Amniotic stem cell (primary cell): Measurements from ENCODE around the gene BUB1.
"Not testable (repeated sequence)": the region's sequence is repeated elsewhere in the genome, so short reads cannot be mapped to it uniquely, and the experiment has no call there.

Experiments
- DNase-seq: peaks from one replicate; lab custom pipeline; 2025; lab: John Stamatoyannopoulos, UW

The BUB1 gene

DNA sequence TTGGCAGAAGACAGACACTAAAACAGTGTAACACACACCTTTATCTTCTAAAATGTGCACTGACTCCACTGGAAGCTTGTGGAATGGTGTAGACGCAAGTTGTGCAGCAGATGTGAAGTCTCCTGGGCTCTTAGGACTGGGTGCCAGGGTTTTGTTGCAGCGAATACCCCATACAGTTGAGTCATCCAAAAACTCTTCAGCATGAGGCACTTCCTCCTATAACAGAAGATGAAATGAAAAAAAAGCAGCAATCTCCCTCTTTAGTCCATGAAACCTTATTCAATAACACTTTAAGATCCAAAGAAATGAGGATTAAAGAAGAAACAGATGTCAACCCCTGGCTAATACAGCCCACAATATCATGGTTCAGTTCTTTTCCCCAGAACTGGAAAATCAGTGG lies 22.2 kb downstream of the BUB1 start:
- no peak for DNase-seq

DNA sequence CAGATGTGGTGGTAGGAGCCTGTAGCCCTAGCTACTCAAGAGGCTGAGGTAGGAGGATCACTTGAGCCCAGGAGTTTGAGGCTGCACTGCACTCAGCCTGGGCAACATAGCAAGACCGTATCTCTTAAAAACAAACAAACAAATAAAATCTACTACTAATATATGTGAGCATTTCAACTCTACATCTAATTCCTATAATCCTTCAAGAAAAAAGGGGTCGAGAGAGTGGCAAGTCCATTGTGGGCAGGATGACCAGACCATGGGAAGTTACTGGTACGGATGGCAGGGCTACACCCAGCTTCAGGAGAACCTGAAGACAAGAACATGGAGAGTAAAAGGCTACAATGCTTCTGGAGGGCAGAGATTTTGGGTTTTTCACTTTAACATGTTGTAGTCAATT lies 24.0 kb downstream of the BUB1 start:
- DNase-seq = no peak

GRCh38 chr2:110650346-110650745 lies 27.5 kb downstream of the BUB1 start:
- no peak for DNase-seq

- no peak for DNase-seq
These were observed 30.1 kb downstream of the BUB1 start for GRCh38 chr2:110647777-110648176.

GRCh38 chr2:110645616-110646015 lies 32.2 kb downstream of the BUB1 start:
- DNase-seq = no peak

DNA sequence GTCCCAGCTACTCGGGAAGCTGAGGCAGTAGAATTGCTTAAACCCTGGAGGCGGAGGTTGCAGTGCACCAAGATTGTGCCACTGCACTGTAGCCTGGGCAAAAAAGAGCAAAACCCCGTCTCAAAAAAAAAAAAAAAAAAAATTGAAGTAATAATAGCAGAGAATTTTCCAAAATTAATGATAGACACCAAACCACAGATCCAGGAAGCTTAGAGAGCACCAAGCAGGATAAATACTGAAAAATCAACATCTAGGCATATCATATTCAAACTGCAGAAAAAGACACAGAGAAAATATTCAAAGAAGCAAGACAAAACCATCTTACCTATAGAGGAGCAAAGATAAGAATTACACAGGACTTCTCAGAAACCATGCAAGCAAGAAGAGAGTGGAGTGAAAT lies 33.5 kb downstream of the BUB1 start:
- DNase-seq = no peak

- no peak for DNase-seq
These were observed 35.5 kb downstream of the BUB1 start for GRCh38 chr2:110642360-110642759.

GRCh38 chr2:110639972-110640371 lies 37.9 kb downstream of the BUB1 start:
- DNase-seq = no peak

- DNase-seq = no peak
These were observed 38.7 kb downstream of the BUB1 start for GRCh38 chr2:110638952-110639695.

GRCh38 chr2:110638004-110638403 lies 39.9 kb downstream of the BUB1 start:
- DNase-seq = no peak

GRCh38 chr2:110637093-110637492 lies 40.8 kb downstream of the BUB1 start:
- no peak for DNase-seq

DNA sequence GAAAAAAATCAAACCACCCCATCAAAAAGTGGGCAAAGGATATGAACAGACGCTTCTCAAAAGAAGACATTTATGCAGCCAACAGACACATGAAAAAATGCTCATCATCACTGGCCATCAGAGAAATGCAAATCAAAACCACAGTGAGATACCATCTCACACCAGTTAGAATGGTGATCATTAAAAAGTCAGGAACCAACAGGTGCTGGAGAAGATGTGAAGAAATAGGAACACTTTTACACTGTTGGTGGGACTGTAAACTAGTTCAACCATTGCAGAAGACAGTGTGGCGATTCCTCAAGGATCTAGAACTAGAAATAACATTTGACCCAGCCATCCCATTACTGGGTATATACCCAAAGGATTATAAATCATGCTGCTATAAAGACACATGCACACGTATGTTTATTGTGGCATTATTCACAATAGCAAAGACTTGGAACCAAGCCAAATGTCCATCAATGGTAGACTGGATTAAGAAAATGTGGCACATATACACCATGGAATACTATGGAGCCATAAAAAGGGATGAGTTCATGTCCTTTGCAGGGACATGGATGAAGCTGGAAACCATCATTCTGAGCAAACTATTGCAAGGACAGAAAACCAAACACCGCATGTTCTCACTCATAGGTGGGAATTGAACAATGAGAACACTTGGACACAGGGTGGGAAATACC lies 41.8 kb downstream of the BUB1 start:
- DNase-seq = not testable (repeated sequence)

- not testable (repeated sequence) for DNase-seq
These were observed 50.5 kb downstream of the BUB1 start for GRCh38 chr2:110627348-110627747.

- not testable (repeated sequence) for DNase-seq
These were observed 58.4 kb downstream of the BUB1 start for GRCh38 chr2:110619326-110619939.

- not testable (repeated sequence) for DNase-seq
These were observed 63.9 kb downstream of the BUB1 start for GRCh38 chr2:110613927-110614326.

- not testable (repeated sequence) for DNase-seq
These were observed 67.1 kb downstream of the BUB1 start for GRCh38 chr2:110610613-110611250.

DNA sequence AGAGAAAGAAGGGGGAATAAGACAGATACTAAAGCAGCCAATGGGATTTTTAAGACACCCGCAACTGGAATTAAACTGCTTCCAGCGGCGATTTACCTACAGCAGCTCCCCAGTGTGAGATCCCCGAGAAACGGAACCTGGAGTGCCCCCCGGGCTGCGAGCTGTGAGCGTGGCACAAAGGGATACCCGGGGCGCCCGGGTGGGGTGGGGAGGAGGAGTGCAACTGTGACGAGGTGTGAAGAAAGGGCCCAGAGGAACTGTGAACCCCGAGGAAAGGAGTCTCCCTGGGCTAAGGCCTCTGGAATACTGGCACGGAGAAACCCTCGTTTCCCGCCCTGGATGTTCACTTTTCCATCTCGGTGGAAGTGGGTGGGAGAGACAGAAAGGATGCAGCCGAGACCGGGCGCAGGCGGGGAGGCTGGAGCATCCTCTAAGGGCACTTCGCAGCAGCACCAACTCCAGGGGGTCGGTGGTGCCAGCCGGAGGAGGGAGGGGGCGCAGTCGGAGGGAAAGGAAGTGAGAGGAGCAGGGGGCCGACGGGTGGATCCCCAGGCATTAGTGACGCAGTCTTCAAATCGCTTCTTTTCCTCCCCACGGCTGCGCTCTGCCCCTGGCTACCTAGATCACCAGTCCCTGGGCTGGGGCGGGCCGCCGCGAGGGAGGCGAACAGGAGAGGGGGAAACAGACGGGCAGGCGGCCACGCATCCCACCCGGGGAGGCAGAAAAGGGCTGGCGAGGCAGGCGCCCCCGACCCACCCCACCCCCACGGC lies 67.8 kb downstream of the BUB1 start:
- not testable (repeated sequence) for DNase-seq

DNA sequence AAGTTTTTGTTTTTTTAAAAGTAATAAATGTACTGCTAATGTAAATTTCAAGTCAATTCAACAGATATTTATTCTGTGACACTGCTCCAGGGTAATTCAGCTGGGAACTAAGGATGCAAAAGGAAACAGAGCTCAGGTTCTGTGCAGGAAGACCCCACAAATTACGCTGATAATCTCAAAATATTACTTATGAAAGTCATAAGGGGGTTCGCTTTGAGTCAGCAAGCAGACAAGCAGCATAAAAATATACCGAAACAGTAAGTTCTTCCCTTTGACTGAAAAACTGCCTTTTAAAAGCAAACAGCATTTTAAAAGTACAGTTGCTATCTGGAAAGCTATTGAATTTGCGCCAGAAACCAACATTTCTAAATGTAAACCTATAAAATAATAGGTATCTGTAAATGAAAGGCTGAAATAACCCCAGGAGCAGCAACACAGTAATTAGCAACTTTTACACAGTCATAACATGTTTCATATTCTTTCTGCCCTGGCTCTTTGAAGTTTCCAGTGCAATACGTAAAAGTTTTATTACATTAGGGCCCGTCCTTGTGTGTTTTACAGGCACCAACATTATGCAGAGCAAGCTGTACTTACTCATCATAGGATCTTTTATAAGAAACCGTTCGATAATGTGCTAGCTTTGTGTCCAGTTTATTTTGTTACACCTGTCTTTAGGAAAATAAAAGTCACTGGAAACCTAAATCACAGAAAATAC lies 68.9 kb downstream of the BUB1 start:
- not testable (repeated sequence) for DNase-seq

DNA sequence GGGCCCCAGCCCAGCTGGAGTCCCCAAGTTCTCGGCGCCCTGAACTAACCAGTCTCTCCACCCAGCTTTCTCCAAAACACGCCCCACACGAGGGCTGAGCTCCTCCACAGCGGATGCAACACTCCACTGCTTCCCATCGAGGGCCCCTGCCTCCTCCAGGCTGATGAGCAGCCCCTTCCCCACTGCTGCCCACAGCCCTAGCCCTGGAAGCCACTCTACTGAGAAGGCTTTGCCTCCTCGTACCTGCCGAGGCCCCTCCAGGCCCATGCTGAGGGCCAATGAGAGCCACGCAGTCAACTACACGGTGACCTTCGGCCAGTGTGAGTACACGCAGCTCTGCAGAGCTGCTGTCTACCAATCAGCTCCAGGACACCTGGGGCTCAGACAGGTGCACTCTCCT lies 72.8 kb downstream of the BUB1 start:
- DNase-seq = not testable (repeated sequence)

- not testable (repeated sequence) for DNase-seq
These were observed 73.8 kb downstream of the BUB1 start for GRCh38 chr2:110603917-110604591.

DNA sequence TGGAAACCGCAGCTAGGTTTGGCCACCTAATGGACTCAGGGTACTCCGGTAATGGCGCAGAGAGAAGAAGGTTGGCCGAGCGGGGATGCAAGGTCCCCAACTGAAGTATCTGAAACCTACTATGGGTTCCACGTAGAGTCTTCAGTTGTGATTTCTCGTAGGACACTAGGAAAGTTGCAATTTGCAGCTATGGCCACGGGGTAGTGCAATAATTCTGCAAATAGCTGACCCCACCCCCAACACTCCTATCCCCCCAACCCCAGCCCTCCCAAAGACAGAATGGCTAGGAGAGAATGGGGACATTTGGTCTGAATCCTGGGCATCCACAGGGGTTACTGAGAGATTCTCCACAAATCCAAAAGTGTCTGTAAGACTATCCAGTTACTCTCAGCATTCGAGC lies 75.7 kb downstream of the BUB1 start:
- DNase-seq = not testable (repeated sequence)
